PC-9 (cell line): ENCODE results near the gene ETV6. TPM values are rescaled to one million over a fixed set of nuclear protein-coding genes. Genes with fewer than 3 reads are reported as not detected.

Experiments
- BruUV-seq: library from RNA; stranded (reverse); fragments of 400-500 nt; replicated peaks from 2 replicates; lab custom pipeline; 2021; lab: Mats Ljungman, UMichigan
- CTCF ChIA-PET: fragments of 300-600 bp; sonication (Branson Sonifier 250); formaldehyde crosslinking; loops from one replicate; lab custom pipeline; 2022; ENCODE audit warnings: antibody characterized with exemption; lab: Charles Lee
- POLR2A ChIA-PET: fragments of 300-600 bp; sonication (Branson Sonifier 250); formaldehyde crosslinking; loops from one replicate; lab custom pipeline; 2022; ENCODE audit warnings: antibody characterized with exemption; ENCODE audit not compliant: unreplicated experiment; lab: Charles Lee
- DNase-seq, 2 experiments: peaks; one replicate each; pipeline versions ENCODE4 v3.0.0 to v3.0.0-alpha.2; 2015 to 2022; ENCODE audit warnings: mixed read lengths in 1 of 2
- H2AFZ ChIP-seq: fragments of 200-600 bp; sonication (generic); 2 replicates; pipeline ENCODE4 v1.8.1; 2017; ENCODE audit warnings: antibody characterized with exemption
- H3F3A ChIP-seq: fragments of 200-600 bp; sonication (generic); 2 replicates; pipeline ENCODE4 v1.8.1; 2017; ENCODE audit warnings: antibody characterized with exemption, mild to moderate bottlenecking, low read depth; ENCODE audit not compliant: insufficient read depth
- H3K27ac ChIP-seq: fragments of 200-600 bp; sonication (generic); 2 replicates; pipeline ENCODE4 v1.6.1; 2016; ENCODE audit warnings: mixed run types
- H3K27me3 ChIP-seq: fragments of 200-600 bp; sonication (generic); 2 replicates; pipeline ENCODE4 v1.6.1; 2016; ENCODE audit warnings: low read depth, mixed run types; ENCODE audit not compliant: insufficient read depth
- H3K36me3 ChIP-seq: fragments of 200-600 bp; sonication (generic); 2 replicates; pipeline ENCODE4 v1.6.1; 2016; ENCODE audit warnings: low read depth, mixed run types
- H3K4me1 ChIP-seq: fragments of 200-600 bp; sonication (generic); replicated peaks from 2 replicates; pipeline ENCODE4 v1.6.1; 2016; ENCODE audit warnings: mixed run types; ENCODE audit not compliant: insufficient read depth
- H3K4me2 ChIP-seq: fragments of 200-600 bp; sonication (generic); 2 replicates; pipeline ENCODE4 v1.6.1; 2017; ENCODE audit warnings: mixed run types
- H3K4me3 ChIP-seq: fragments of 200-600 bp; sonication (generic); 2 replicates; pipeline ENCODE4 v1.6.1; 2016; ENCODE audit warnings: mixed run types
- H3K79me2 ChIP-seq: fragments of 200-600 bp; sonication (generic); 2 replicates; pipeline ENCODE4 v1.6.1; 2017; ENCODE audit warnings: low read depth, mixed run types
- H3K9me2 ChIP-seq: fragments of 200-600 bp; sonication (generic); 2 replicates; pipeline ENCODE4 v1.8.1; 2017; ENCODE audit warnings: mild to moderate bottlenecking; ENCODE audit not compliant: insufficient read depth
- H3K9me3 ChIP-seq: fragments of 200-600 bp; sonication (generic); 2 replicates; pipeline ENCODE4 v1.8.1; 2016; ENCODE audit warnings: low read depth; ENCODE audit not compliant: insufficient read depth
- H4K20me1 ChIP-seq: fragments of 200-600 bp; sonication (generic); 2 replicates; pipeline ENCODE4 v1.8.1; 2017; ENCODE audit not compliant: insufficient read depth
- EZH2 ChIP-seq: fragments of 200-600 bp; sonication (generic); IDR thresholded peaks from 2 replicates; pipeline ENCODE4 v1.8.0; 2017; ENCODE audit warnings: antibody characterized with exemption, low read depth
- intact Hi-C: fragments of 100-400 bp; cut with micrococcal nuclease; formaldehyde crosslinking; loops from one replicate; pipeline ENCODE4 v1.10.0; 2022; ENCODE audit not compliant: unreplicated experiment
- total RNA-seq: library from RNA; stranded (reverse); gene quantifications from 2 replicates; pipeline ENCODE4 v1.2.3, GENCODE V29; 2021
- TF ChIP-seq, protein P1 (sequence below): fragments of 200-600 bp; sonication (generic); conservative IDR thresholded peaks from 2 replicates; pipeline ENCODE4 v1.6.1; 2017; ENCODE audit warnings: mixed run types, antibody characterized with exemption, mild to moderate bottlenecking, moderate library complexity

ETV6 gene
- total RNA-seq, 1 experiment from 2014 or later = 62.8 TPM

DNA sequence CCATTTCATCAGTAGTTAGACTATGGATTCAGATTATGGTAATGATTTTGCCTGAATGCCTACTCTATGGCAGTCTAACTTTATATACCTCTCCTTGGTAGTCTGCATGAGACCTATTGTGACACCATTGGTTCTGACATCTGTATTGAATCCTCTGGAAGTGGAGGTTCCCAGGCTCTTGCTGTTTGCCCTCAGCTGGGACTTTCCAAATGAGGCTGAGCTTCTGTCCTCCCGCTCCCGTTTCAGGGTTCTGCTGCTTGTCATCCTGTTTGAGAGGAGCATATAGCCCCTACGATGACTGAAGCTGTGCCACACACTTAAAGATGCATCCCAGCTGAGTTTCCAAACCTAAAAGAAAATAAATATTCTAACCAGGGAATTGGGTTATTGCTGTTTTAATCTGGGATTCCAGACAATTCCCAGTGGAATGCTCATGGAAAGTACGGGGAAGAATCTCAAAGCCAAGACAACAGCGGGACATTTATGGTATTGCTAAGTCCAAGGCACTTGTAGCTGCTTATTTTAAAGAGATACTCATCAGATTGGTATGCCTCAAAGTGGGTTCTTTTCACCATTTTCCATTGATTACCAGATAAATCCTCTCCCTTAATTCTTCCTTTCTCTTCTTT is 105.9 kb downstream of the ETV6 start:
- Histone ChIP-seq H4K20me1 (peaks cover 3% of the 10 kb centered on the region; the same call in 1 of the 2 replicates), H3K4me3 (no peak overlapping the region), H3K27me3 (no peaks in the 10 kb centered on the region), H3F3A (no peaks in the 10 kb centered on the region), H3K9me2 (no peaks in the 10 kb centered on the region), H3K4me1 (no peaks in the 10 kb centered on the region), H3K79me2 (peaks cover under 1% of the 10 kb centered on the region), H2AFZ (no peak overlapping the region), H3K27ac (no peak overlapping the region), H3K4me2 (no peak overlapping the region), H3K36me3 (no peaks in the 10 kb centered on the region), H3K9me3 (peaks cover 3% of the 10 kb centered on the region; the same call in 1 of the 2 replicates)
- no peak for DNase-seq
- no peak for TF ChIP-seq EZH2
- TF ChIP-seq, protein P1, sequence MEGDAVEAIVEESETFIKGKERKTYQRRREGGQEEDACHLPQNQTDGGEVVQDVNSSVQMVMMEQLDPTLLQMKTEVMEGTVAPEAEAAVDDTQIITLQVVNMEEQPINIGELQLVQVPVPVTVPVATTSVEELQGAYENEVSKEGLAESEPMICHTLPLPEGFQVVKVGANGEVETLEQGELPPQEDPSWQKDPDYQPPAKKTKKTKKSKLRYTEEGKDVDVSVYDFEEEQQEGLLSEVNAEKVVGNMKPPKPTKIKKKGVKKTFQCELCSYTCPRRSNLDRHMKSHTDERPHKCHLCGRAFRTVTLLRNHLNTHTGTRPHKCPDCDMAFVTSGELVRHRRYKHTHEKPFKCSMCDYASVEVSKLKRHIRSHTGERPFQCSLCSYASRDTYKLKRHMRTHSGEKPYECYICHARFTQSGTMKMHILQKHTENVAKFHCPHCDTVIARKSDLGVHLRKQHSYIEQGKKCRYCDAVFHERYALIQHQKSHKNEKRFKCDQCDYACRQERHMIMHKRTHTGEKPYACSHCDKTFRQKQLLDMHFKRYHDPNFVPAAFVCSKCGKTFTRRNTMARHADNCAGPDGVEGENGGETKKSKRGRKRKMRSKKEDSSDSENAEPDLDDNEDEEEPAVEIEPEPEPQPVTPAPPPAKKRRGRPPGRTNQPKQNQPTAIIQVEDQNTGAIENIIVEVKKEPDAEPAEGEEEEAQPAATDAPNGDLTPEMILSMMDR = no peak
- ChIA-PET CTCF (no interaction called here), POLR2A (no interaction called here)
- intact Hi-C loops = no loop called here
- BruUV-seq = no TSS peak

- Histone ChIP-seq H3F3A (no peaks in the 10 kb centered on the region), H3K27ac (no peak overlapping the region), H4K20me1 (peaks cover 3% of the 10 kb centered on the region; the same call in 1 of the 2 replicates), H2AFZ (no peak overlapping the region), H3K9me3 (peaks cover 3% of the 10 kb centered on the region; the same call in 1 of the 2 replicates), H3K36me3 (no peaks in the 10 kb centered on the region), H3K4me3 (no peak overlapping the region), H3K9me2 (no peaks in the 10 kb centered on the region), H3K79me2 (no peaks in the 10 kb centered on the region; the same call in 1 of the 2 replicates), H3K4me1 (no peaks in the 10 kb centered on the region), H3K27me3 (no peaks in the 10 kb centered on the region), H3K4me2 (no peak overlapping the region)
- no TSS peak for BruUV-seq
- CTCF ChIA-PET = no interaction called here
- no peak for DNase-seq
- no peak for TF ChIP-seq EZH2
- TF ChIP-seq, protein P1 = no peak
- POLR2A ChIA-PET = no interaction called here
- intact Hi-C loops = no loop called here
These were observed 106.5 kb downstream of the ETV6 start for GRCh38 chr12:11756022-11756421.

GRCh38 chr12:11756523-11756922 is 107.0 kb downstream of the ETV6 start:
- Histone ChIP-seq H3K4me3 (no peak overlapping the region), H3K27me3 (no peaks in the 10 kb centered on the region), H3K36me3 (no peaks in the 10 kb centered on the region), H3K9me3 (peaks cover 3% of the 10 kb centered on the region; the same call in 1 of the 2 replicates), H3K4me1 (no peaks in the 10 kb centered on the region), H3K79me2 (no peaks in the 10 kb centered on the region; the same call in 1 of the 2 replicates), H4K20me1 (peaks cover 3% of the 10 kb centered on the region; the same call in 1 of the 2 replicates), H3K27ac (no peak overlapping the region), H3F3A (no peaks in the 10 kb centered on the region), H2AFZ (no peak overlapping the region), H3K9me2 (no peaks in the 10 kb centered on the region), H3K4me2 (no peak overlapping the region)
- BruUV-seq = no TSS peak
- intact Hi-C loops = no loop called here
- ChIA-PET CTCF (no interaction called here), POLR2A (no interaction called here)
- no peak for DNase-seq
- no peak for TF ChIP-seq EZH2
- TF ChIP-seq, protein P1 = no peak
